DND-41 (cell line): ENCODE results near the gene VCP.

Experiments used
- EZH2 ChIP-seq: IDR thresholded peaks from 3 replicates; pipeline ENCODE4 v1.6.1; 2012; ENCODE audit warnings: borderline replicate concordance, low read depth, mild to moderate bottlenecking, moderate library complexity, low read length, inconsistent platforms; ENCODE audit not compliant: severe bottlenecking
- TF ChIP-seq, protein P1 (sequence below): IDR thresholded peaks from 2 replicates; pipeline ENCODE4 v1.5.1; 2012; ENCODE audit warnings: borderline replicate concordance, low read length, moderate library complexity, mild to moderate bottlenecking; ENCODE audit not compliant: poor library complexity, severe bottlenecking; ENCODE audit errors: extremely low read depth

DNA sequence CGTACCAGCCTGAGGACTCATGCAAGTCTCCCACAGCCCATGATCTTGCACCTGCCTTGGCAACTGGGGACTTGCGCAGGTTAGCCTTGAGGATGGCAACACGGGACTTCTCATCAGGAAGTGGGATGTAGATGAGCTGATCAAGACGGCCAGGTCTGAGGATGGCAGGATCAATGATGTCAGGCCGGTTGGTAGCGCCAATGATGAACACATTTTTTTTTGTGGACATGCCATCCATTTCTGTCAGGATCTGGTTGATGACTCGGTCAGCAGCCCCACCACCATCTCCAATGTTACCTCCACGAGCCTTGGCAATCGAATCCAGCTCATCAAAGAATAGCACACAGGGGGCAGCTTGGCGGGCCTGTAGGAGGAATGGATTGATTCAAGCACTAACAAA is 13.0 kb downstream of the VCP start:
- TF ChIP-seq, protein P1, sequence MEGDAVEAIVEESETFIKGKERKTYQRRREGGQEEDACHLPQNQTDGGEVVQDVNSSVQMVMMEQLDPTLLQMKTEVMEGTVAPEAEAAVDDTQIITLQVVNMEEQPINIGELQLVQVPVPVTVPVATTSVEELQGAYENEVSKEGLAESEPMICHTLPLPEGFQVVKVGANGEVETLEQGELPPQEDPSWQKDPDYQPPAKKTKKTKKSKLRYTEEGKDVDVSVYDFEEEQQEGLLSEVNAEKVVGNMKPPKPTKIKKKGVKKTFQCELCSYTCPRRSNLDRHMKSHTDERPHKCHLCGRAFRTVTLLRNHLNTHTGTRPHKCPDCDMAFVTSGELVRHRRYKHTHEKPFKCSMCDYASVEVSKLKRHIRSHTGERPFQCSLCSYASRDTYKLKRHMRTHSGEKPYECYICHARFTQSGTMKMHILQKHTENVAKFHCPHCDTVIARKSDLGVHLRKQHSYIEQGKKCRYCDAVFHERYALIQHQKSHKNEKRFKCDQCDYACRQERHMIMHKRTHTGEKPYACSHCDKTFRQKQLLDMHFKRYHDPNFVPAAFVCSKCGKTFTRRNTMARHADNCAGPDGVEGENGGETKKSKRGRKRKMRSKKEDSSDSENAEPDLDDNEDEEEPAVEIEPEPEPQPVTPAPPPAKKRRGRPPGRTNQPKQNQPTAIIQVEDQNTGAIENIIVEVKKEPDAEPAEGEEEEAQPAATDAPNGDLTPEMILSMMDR = no peak
- TF ChIP-seq EZH2 = no peak
